Spleen (tissue), 7 donors: Measurements from ENCODE around the gene MEGF8.
A peak's percentile ranks its signal among the peaks of the same experiment; 100 is the strongest.

Experiments
- POLR2A ChIP-seq, 3 donors: fragments of 450-650 bp; IDR thresholded peaks; one replicate each; pipeline ENCODE4 v1.5.1; 2017; ENCODE audit warnings: antibody characterized with exemption in 3 of 3, mild to moderate bottlenecking in 1 of 3
- POLR2AphosphoS5 ChIP-seq, 3 donors: sonication (generic); formaldehyde crosslinking; IDR thresholded peaks; one replicate each; pipeline ENCODE4 v1.5.1; 2017; ENCODE audit warnings: antibody characterized with exemption in 3 of 3
- TF ChIP-seq, protein P1 (sequence below), 11 experiments: fragments of 200-600 bp in 7 of 11; fragments of 450-650 bp in 4 of 11; sonication (generic) in 4 of 11; IDR thresholded peaks in 8 of 11; conservative IDR thresholded peaks in 3 of 11; 1 replicate in 7 of 11; 2 replicates in 4 of 11; pipeline versions ENCODE4 v1.4.0 to v1.8.0; 2016 to 2021; ENCODE audit warnings: antibody characterized with exemption in 11 of 11, inconsistent platforms in 4 of 11, mild to moderate bottlenecking in 1 of 11
- donor health status: DM: no; HTN: no; CAD: no; lungs with moderate emphysema.
- donor health status: DM: no; HTN: no; CAD: no.
- donor health status: DM: no; HTN: no; CAD: no.

DNA sequence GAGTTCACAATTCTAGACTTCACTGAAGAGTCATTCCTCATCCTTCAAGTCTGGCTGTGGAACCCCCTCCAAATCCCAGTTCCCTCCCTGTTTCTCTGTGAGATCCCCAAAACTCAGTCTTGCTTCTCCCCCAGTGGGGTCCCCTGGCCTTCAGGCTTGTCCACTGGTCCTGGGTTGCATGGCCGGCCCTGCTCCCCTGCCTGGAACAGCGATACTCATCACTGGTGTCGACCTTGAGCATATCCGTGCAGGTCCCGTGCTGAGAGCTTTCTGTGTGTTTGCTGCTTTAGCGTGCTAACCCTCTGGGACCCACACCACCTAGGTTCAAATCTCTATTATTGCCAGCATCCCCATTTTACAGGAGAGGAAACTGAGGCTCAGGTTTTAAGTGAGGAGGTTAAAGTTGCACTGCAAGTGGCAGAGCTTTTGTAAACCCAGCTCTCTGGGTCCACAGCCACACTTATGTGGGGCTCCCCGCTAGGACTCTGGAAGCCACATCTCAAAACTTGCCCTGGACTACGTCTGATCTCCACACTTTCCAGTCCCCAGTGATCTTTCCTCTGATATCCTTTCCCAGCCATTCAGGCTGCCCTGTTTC is 86.2 kb downstream of the MEGF8 start:
- TF ChIP-seq, protein P1, sequence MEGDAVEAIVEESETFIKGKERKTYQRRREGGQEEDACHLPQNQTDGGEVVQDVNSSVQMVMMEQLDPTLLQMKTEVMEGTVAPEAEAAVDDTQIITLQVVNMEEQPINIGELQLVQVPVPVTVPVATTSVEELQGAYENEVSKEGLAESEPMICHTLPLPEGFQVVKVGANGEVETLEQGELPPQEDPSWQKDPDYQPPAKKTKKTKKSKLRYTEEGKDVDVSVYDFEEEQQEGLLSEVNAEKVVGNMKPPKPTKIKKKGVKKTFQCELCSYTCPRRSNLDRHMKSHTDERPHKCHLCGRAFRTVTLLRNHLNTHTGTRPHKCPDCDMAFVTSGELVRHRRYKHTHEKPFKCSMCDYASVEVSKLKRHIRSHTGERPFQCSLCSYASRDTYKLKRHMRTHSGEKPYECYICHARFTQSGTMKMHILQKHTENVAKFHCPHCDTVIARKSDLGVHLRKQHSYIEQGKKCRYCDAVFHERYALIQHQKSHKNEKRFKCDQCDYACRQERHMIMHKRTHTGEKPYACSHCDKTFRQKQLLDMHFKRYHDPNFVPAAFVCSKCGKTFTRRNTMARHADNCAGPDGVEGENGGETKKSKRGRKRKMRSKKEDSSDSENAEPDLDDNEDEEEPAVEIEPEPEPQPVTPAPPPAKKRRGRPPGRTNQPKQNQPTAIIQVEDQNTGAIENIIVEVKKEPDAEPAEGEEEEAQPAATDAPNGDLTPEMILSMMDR (IDR thresholded peaks at IDR 0.05 in 8 of 11, conservative IDR thresholded peaks at IDR 0.05 in 3 of 11) = no peak
- TF ChIP-seq POLR2A (IDR thresholded peaks at IDR 0.05) (no peak), POLR2AphosphoS5 (IDR thresholded peaks at IDR 0.05) (peak in 1 of 3 donors; percentile 19)
